Measurements from ENCODE around the gene OR52K1. TPM values are rescaled to one million over a fixed set of nuclear protein-coding genes. Genes with fewer than 3 reads are reported as not detected.
"Not testable (repeated sequence)": the region's sequence is repeated elsewhere in the genome, so short reads cannot be mapped to it uniquely, and the experiment has no call there.

The OR52K1 gene
- total RNA-seq, 1 experiment from 2014 or later, result not detected

DNA sequence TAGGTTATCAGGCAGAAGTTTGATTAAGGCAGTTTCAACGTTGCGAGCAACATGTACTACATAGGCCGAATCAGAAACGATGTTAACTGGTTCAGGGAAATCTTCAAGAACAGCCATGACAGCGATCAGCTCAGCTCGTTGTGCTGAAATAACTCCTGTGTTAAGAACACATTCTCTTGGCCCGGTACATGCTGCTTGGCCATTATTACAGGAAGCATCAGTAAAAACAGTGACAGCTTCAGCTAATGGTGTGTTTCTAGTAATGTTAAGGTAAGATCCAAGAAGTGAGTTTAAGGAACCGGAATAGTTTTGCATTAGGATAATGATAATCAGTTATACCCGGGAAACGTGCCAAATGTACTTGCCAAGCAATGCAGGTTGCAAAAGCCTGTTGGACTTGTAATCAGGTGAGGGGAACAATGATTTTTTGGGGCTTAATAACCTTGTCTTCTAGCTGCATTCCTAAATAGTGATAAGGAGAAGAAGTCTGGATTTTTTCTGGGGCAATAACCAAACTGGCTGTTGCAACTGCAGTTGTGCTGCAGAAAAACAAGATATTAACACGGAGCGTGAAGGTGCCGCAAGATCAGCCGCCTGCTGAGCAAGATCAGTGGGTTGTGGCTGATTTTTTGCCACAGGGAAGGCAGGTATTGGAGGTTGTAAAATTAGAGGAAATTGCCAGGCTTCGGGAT is 14.3 kb downstream of the OR52K1 start:
- H3K4me1 ChIP-seq (replicated peaks), result no peaks in the 10 kb centered on the region; the same call in 1 of the 2 replicates
- H3K27ac ChIP-seq, result no peak overlapping the region
- DNase-seq (ENCODE audit: low read depth in 1 of 2, low spot score in 2 of 2), result no peak
- peaks cover 43% of the 10 kb centered on the region for H3K27me3 ChIP-seq (replicated peaks)
- no peaks in the 10 kb centered on the region for H3K36me3 ChIP-seq
- H3K4me3 ChIP-seq, result no peak overlapping the region
- H3K9me3 ChIP-seq (replicated peaks), result no peaks in the 10 kb centered on the region

DNA sequence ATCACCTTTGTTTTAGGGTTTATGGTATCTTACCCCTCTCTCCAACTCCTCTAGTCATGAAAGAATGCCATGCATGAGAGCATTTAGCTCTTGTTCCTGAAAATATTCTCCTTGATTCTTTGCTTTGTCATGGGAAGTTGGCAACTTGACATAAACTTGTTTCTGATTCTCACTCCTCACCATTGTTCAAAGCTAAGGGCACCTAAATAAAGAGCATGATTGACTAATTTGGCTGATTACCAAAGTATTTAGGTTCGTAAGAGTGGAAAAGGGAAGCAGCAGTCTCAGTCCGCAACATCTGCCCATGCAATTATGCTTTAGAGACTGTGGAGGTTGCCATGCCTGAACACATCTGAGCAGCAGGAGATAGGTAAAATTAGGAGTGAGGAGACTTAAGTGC is 26.4 kb downstream of the OR52K1 start:
- Histone ChIP-seq H3K9me3 (replicated peaks) (no peaks in the 10 kb centered on the region), H3K27me3 (replicated peaks) (peaks cover 27% of the 10 kb centered on the region; the same call in 1 of the 2 replicates), H3K36me3 (no peaks in the 10 kb centered on the region), H3K4me1 (replicated peaks) (no peaks in the 10 kb centered on the region), H3K27ac (no peak overlapping the region), H3K4me3 (no peak overlapping the region)
- DNase-seq (ENCODE audit: low read depth in 1 of 2, low spot score in 2 of 2), result no peak

DNA sequence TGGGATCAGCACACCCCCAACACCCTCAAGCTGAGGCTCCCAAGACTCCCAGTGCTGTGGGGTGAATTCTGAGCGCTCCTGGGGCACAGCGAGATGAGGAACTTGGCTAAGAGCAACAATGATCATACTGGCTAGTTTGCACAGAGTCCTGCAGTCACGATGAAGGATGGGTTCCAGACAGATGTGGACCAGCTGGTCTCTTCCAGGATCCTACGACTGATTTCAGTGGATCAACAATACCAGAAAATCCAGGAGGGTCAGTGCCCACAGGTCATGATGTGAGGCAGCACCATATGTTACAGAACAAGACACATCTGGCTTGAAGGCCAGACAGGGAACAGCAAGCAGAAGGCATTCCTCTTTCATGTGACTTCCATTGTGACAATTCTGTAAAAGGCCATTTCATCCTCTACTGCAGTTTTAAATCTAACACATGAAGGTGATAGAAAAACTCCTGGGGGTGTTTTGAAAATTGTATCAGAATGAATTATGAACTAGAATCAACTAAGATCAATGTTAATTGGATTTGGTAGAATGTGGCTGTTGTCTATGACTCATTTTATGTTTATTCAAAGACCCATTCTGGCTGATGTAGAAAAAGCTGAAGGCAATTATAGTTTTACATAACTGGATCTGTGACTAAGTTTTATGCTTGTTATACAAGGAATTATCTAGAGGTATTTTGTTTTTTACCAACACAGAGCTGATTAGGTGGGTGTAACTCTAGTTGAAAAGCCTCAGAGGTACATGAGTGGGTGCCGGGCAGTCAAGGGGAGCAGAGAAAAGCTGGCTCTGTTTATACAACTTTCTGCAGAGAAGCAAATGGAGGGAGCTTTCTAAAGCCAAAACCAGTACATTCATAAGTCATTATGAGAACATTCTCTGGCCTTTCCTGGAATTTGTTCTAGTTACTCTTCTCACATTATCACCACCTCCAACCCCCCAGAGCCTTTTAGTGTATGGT is 29.1 kb downstream of the OR52K1 start:
- Histone ChIP-seq H3K4me3 (no peak overlapping the region), H3K36me3 (no peaks in the 10 kb centered on the region), H3K4me1 (replicated peaks) (no peaks in the 10 kb centered on the region), H3K27me3 (replicated peaks) (peaks cover 27% of the 10 kb centered on the region; the same call in 1 of the 2 replicates), H3K27ac (no peak overlapping the region), H3K9me3 (replicated peaks) (no peaks in the 10 kb centered on the region)
- no peak for DNase-seq (ENCODE audit: low read depth in 1 of 2, low spot score in 2 of 2)

GRCh38 chr11:4514196-4514595 is 31.8 kb downstream of the OR52K1 start:
- no peak overlapping the region for H3K4me3 ChIP-seq
- H3K27ac ChIP-seq, result no peak overlapping the region
- DNase-seq (ENCODE audit: low read depth in 1 of 2, low spot score in 2 of 2), result no peak
- H3K4me1 ChIP-seq (replicated peaks), result no peaks in the 10 kb centered on the region
- H3K36me3 ChIP-seq, result no peaks in the 10 kb centered on the region
- no peaks in the 10 kb centered on the region for H3K9me3 ChIP-seq (replicated peaks)
- peaks cover 22% of the 10 kb centered on the region for H3K27me3 ChIP-seq (replicated peaks)

GRCh38 chr11:4522339-4522738 is 39.9 kb downstream of the OR52K1 start:
- H3K27ac ChIP-seq, result no peak overlapping the region
- H3K27me3 ChIP-seq (replicated peaks), result peaks cover 4% of the 10 kb centered on the region; the same call in 1 of the 2 replicates
- no peak overlapping the region for H3K4me3 ChIP-seq
- no peaks in the 10 kb centered on the region for H3K4me1 ChIP-seq (replicated peaks)
- no peaks in the 10 kb centered on the region for H3K36me3 ChIP-seq
- no peak for DNase-seq (ENCODE audit: low read depth in 1 of 2, low spot score in 2 of 2)
- no peaks in the 10 kb centered on the region; the same call in 1 of the 2 replicates for H3K9me3 ChIP-seq (replicated peaks)

DNA sequence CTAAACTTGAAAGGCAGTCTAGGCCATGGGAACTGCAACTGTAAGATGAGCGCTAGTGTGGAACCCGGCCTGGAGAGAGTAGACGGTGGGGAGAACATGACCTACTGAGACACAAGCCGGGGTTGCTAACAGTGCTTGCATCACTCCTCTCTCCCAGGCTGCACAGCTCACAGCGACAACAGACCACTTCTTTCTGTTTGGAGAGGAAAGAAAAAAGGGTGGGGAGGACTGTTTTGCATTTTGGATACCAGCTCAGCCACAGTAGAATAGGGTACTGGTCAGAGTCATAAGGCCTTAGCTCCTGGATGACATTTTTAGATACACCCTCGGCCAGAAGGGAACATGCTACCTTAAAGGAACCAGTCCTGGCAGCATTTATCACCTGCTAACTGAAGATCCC is 40.3 kb downstream of the OR52K1 start:
- H3K27me3 ChIP-seq (replicated peaks), result 0 out of 2 replicates have a peak, but pooled peaks cover 4% of the 10 kb centered on the region
- H3K36me3 ChIP-seq, result no peaks in the 10 kb centered on the region
- no peaks in the 10 kb centered on the region; the same call in 1 of the 2 replicates for H3K9me3 ChIP-seq (replicated peaks)
- no peaks in the 10 kb centered on the region for H3K4me1 ChIP-seq (replicated peaks)
- no peak for DNase-seq (ENCODE audit: low read depth in 1 of 2, low spot score in 2 of 2)
- H3K27ac ChIP-seq, result no peak overlapping the region
- H3K4me3 ChIP-seq, result no peak overlapping the region

DNA sequence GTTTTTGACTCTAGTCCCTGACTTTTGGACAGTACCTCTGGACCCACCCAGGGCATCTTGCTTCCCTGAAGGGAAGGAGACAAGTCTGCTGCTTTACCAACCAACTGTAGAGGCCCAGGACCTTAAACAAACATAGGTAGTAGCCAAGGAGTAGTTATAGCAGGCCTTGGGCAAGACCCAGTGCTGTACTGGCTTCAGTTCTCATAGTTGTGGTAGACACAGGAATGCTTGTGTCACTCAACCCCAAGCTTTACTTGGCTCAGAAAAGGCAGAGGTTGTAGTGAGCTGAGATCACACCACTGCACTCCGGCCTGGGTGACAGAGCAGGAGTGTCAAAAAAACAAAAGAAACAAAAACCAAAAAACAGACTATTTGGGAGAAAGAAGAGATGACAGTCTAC is 41.2 kb downstream of the OR52K1 start:
- H3K27me3 ChIP-seq (replicated peaks), result 0 out of 2 replicates have a peak, but pooled peaks cover 8% of the 10 kb centered on the region
- no peak for DNase-seq (ENCODE audit: low read depth in 1 of 2, low spot score in 2 of 2)
- H3K4me3 ChIP-seq, result no peak overlapping the region
- no peaks in the 10 kb centered on the region for H3K4me1 ChIP-seq (replicated peaks)
- no peak overlapping the region for H3K27ac ChIP-seq
- no peaks in the 10 kb centered on the region; the same call in 1 of the 2 replicates for H3K9me3 ChIP-seq (replicated peaks)
- no peaks in the 10 kb centered on the region for H3K36me3 ChIP-seq

GRCh38 chr11:4527926-4528325 is 45.5 kb downstream of the OR52K1 start:
- DNase-seq (ENCODE audit: low read depth in 1 of 2, low spot score in 2 of 2), result no peak
- no peak overlapping the region for H3K4me3 ChIP-seq
- no peaks in the 10 kb centered on the region for H3K36me3 ChIP-seq
- H3K27ac ChIP-seq, result no peak overlapping the region
- H3K27me3 ChIP-seq (replicated peaks), result peaks cover 13% of the 10 kb centered on the region
- no peaks in the 10 kb centered on the region; the same call in 1 of the 2 replicates for H3K9me3 ChIP-seq (replicated peaks)
- H3K4me1 ChIP-seq (replicated peaks), result no peaks in the 10 kb centered on the region

DNA sequence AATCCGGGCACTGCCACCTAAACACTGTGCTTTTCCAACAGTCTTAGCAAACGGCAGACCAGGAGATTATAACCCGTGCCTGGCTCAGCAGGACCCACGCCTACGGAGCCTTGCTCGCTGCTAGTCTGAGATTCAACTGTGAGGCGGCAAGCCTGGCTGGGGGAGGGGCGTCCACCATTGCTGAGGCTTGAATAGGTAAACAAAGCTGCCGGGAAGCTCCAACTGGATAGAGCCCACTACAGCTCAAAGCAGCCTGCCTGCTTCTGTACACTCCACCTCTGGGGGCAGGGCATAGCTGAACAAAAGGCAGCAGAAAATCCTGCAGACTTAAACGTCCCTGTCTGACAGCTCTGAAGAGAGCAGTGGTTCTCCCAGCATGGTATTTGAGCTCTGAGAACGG is 49.2 kb downstream of the OR52K1 start:
- H3K27me3 ChIP-seq (replicated peaks), result peaks cover 13% of the 10 kb centered on the region
- not testable (repeated sequence) for H3K4me3 ChIP-seq; H3K27ac ChIP-seq; H3K36me3 ChIP-seq; DNase-seq (ENCODE audit: low read depth in 1 of 2, low spot score in 2 of 2); H3K9me3 ChIP-seq (replicated peaks); H3K4me1 ChIP-seq (replicated peaks)

GRCh38 chr11:4539603-4540219 is 57.3 kb downstream of the OR52K1 start:
- Histone ChIP-seq H3K4me3 (no peak overlapping the region), H3K4me1 (replicated peaks) (no peaks in the 10 kb centered on the region), H3K27ac (no peak overlapping the region), H3K36me3 (no peaks in the 10 kb centered on the region), H3K9me3 (replicated peaks) (no peaks in the 10 kb centered on the region), H3K27me3 (replicated peaks) (peaks cover 9% of the 10 kb centered on the region)
- peak; percentile 48 to 62 for DNase-seq (ENCODE audit: low read depth in 1 of 2, low spot score in 2 of 2)

GRCh38 chr11:4541071-4541470 is 58.6 kb downstream of the OR52K1 start:
- DNase-seq (ENCODE audit: low read depth in 1 of 2, low spot score in 2 of 2), result no peak
- Histone ChIP-seq H3K27ac (no peak overlapping the region), H3K27me3 (replicated peaks) (peaks cover 9% of the 10 kb centered on the region), H3K36me3 (no peaks in the 10 kb centered on the region), H3K9me3 (replicated peaks) (no peaks in the 10 kb centered on the region), H3K4me3 (no peak overlapping the region), H3K4me1 (replicated peaks) (no peaks in the 10 kb centered on the region)
